Measurements from ENCODE around the gene MRPL51.

DNA sequence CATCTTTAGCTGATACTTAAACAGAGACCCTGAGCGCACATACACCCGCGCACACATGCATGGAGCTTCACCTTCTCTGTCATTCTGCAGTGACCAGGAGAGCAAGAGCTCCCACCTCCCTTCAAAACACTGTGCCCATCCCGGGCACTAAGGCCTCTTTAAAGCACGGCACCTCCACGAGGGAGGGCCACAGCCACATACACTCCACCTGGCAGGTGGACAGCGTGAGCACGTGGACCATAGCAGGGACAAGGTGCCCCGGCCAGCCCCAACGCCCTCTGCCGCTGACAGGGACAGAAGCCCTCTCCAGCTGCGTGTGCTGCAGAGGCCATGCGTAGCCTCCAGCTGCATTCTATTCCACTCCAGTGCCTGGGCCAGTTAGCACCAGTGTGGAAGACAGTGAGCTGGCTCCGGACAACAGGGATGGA lies 46.7 kb upstream of the MRPL51 start:
- TF ChIP-seq, protein P1, sequence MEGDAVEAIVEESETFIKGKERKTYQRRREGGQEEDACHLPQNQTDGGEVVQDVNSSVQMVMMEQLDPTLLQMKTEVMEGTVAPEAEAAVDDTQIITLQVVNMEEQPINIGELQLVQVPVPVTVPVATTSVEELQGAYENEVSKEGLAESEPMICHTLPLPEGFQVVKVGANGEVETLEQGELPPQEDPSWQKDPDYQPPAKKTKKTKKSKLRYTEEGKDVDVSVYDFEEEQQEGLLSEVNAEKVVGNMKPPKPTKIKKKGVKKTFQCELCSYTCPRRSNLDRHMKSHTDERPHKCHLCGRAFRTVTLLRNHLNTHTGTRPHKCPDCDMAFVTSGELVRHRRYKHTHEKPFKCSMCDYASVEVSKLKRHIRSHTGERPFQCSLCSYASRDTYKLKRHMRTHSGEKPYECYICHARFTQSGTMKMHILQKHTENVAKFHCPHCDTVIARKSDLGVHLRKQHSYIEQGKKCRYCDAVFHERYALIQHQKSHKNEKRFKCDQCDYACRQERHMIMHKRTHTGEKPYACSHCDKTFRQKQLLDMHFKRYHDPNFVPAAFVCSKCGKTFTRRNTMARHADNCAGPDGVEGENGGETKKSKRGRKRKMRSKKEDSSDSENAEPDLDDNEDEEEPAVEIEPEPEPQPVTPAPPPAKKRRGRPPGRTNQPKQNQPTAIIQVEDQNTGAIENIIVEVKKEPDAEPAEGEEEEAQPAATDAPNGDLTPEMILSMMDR (conservative IDR thresholded peaks at IDR 0.05), result no peak
- TF ChIP-seq ZFX (IDR thresholded peaks at IDR 0.05), result no peak

Measured in C4-2B (cell line).